Bronchial epithelial cell (primary cell): Measurements from ENCODE around the gene AURKB. TPM values are rescaled to one million over a fixed set of nuclear protein-coding genes. Genes with fewer than 3 reads are reported as not detected.
A peak's percentile ranks its signal among the peaks of the same experiment; 100 is the strongest.

Experiments
- DNase-seq: peaks from one replicate; pipeline ENCODE4 v3.0.0-alpha.2; 2010; ENCODE audit warnings: low read depth
- FAIRE-seq: peaks from 2 replicates; lab custom pipeline; 2011; peaks lifted over from hg19 to GRCh38; lab: Jason Lieb, UNC
- H3K27me3 ChIP-seq: 2 replicates; pipeline ENCODE4 v1.5.1; 2011; ENCODE audit warnings: low read length; ENCODE audit not compliant: control insufficient read depth, insufficient read depth
- H3K36me3 ChIP-seq: 2 replicates; pipeline ENCODE4 v1.5.1; 2011; ENCODE audit warnings: low read length; ENCODE audit not compliant: control insufficient read depth, insufficient read depth
- H3K4me3 ChIP-seq: 2 replicates; pipeline ENCODE4 v1.5.1; 2011; ENCODE audit warnings: mild to moderate bottlenecking, low read depth, low read length, control low read depth
- CTCF ChIP-seq: IDR thresholded peaks from 2 replicates; pipeline ENCODE4 v1.5.1; 2011; ENCODE audit warnings: mild to moderate bottlenecking, moderate library complexity, low read length, control low read depth, inconsistent platforms; ENCODE audit not compliant: insufficient read depth, severe bottlenecking
- total RNA-seq: library from RNA; depleted of rRNA; stranded (reverse); fragments of >200 nt; gene quantifications from 2 replicates; pipeline ENCODE4 v1.2.1, GENCODE V29; 2014

AURKB gene
- total RNA-seq, 1 donor from 2014 or later, result 1.6 TPM

- no peaks in the 10 kb centered on the region for H3K27me3 ChIP-seq
- H3K4me3 ChIP-seq, result no peak overlapping the region
- no peak for TF ChIP-seq CTCF
- no peak for FAIRE-seq
- H3K36me3 ChIP-seq, result no peaks in the 10 kb centered on the region
- no peak for DNase-seq
These were observed 19.9 kb downstream of the AURKB start for GRCh38 chr17:8190506-8190905.

GRCh38 chr17:8189711-8190477, 20.5 kb downstream of the AURKB start, which contains the start of gene BORCS6:
Gene BORCS6, minus strand, starts transcription at chr17:8190180. Its CDS starts 40 bp downstream, at chr17:8190140.
- peak; percentile 8 for TF ChIP-seq CTCF
- peak within 1 kb of the TSS; percentile 71 for H3K4me3 ChIP-seq
- H3K27me3 ChIP-seq, result no peaks in the 10 kb centered on the region
- no peaks in the 10 kb centered on the region for H3K36me3 ChIP-seq
- peak; percentile 95 for DNase-seq
- peak; percentile 43 for FAIRE-seq

- FAIRE-seq, result no peak
- no peaks in the 10 kb centered on the region for H3K36me3 ChIP-seq
- no peaks in the 10 kb centered on the region for H3K27me3 ChIP-seq
- no peak for TF ChIP-seq CTCF
- peak overlapping the region; percentile 71 for H3K4me3 ChIP-seq
- no peak for DNase-seq
These were observed 21.2 kb downstream of the AURKB start for GRCh38 chr17:8189041-8189710.

GRCh38 chr17:8188263-8188839, 22.0 kb downstream of the AURKB start:
- no peak for TF ChIP-seq CTCF
- no peaks in the 10 kb centered on the region for H3K36me3 ChIP-seq
- no peaks in the 10 kb centered on the region for H3K27me3 ChIP-seq
- FAIRE-seq, result no peak
- DNase-seq, result no peak
- peak overlapping the region; percentile 71 for H3K4me3 ChIP-seq

GRCh38 chr17:8187517-8188262, 22.7 kb downstream of the AURKB start:
- Histone ChIP-seq H3K4me3 (peak overlapping the region; percentile 33), H3K36me3 (no peaks in the 10 kb centered on the region), H3K27me3 (no peaks in the 10 kb centered on the region)
- DNase-seq, result peak; percentile 98
- TF ChIP-seq CTCF, result peak; percentile 9
- peak; percentile 60 for FAIRE-seq
